HEK293T (cell line): ENCODE data around the gene POFUT2.
"Not testable (repeated sequence)": the region's sequence is repeated elsewhere in the genome, so short reads cannot be mapped to it uniquely, and the experiment has no call there.

Source experiments
- CTCF ChIA-PET: fragments of 350-600 bp; formaldehyde crosslinking; extraction: SDS; loops from one replicate; lab custom pipeline; 2021; ENCODE audit warnings: antibody characterized with exemption, inconsistent platforms; lab: Yijun Ruan, JAX
- POLR2A ChIA-PET: fragments of 350-600 bp; formaldehyde crosslinking; extraction: SDS; loops from one replicate; lab custom pipeline; 2020; ENCODE audit warnings: antibody characterized with exemption, inconsistent platforms; lab: Yijun Ruan, JAX
- DNase-seq: peaks from one replicate; pipeline ENCODE4 v3.0.0; 2012; ENCODE audit warnings: mixed read lengths; ENCODE audit errors: extremely low spot score
- ARNT ChIP-seq: fragments of 450-650 bp; IDR thresholded peaks from 2 replicates; pipeline ENCODE4 v1.6.1; 2017; ENCODE audit warnings: mild to moderate bottlenecking
- BHLHE40 ChIP-seq: fragments of 450-650 bp; IDR thresholded peaks from 2 replicates; pipeline ENCODE4 v1.6.1; 2016; ENCODE audit warnings: mild to moderate bottlenecking, moderate library complexity, borderline replicate concordance
- CTBP1 ChIP-seq: fragments of 450-650 bp; IDR thresholded peaks from 2 replicates; pipeline ENCODE4 v1.6.1; 2016; ENCODE audit warnings: borderline replicate concordance
- ELF4 ChIP-seq: fragments of 450-650 bp; IDR thresholded peaks from 2 replicates; pipeline ENCODE4 v1.6.1; 2017; ENCODE audit warnings: antibody characterized with exemption
- FOXA1 ChIP-seq: fragments of 450-650 bp; IDR thresholded peaks from 2 replicates; pipeline ENCODE4 v1.6.1; 2016; ENCODE audit warnings: mild to moderate bottlenecking
- FOXK2 ChIP-seq: fragments of 450-650 bp; IDR thresholded peaks from 2 replicates; pipeline ENCODE4 v1.6.1; 2016; ENCODE audit warnings: mild to moderate bottlenecking
- FOXM1 ChIP-seq: fragments of 450-650 bp; IDR thresholded peaks from 2 replicates; pipeline ENCODE4 v1.6.1; 2017; ENCODE audit warnings: mild to moderate bottlenecking, borderline replicate concordance
- HDGF ChIP-seq: fragments of 450-650 bp; IDR thresholded peaks from 2 replicates; pipeline ENCODE4 v1.6.1; 2017; ENCODE audit warnings: antibody characterized with exemption, borderline replicate concordance
- L3MBTL2 ChIP-seq: fragments of 450-650 bp; conservative IDR thresholded peaks from 2 replicates; pipeline ENCODE4 v1.6.1; 2016; ENCODE audit warnings: mild to moderate bottlenecking
- LEF1 ChIP-seq: fragments of 450-650 bp; IDR thresholded peaks from 2 replicates; pipeline ENCODE4 v1.6.1; 2017; ENCODE audit warnings: mild to moderate bottlenecking, borderline replicate concordance
- NFRKB ChIP-seq: fragments of 450-650 bp; IDR thresholded peaks from 2 replicates; pipeline ENCODE4 v1.6.1; 2016; ENCODE audit warnings: mild to moderate bottlenecking, moderate library complexity
- SP1 ChIP-seq: fragments of 450-650 bp; IDR thresholded peaks from 2 replicates; pipeline ENCODE4 v1.6.1; 2017
- SUZ12 ChIP-seq: fragments of 450-650 bp; IDR thresholded peaks from 2 replicates; pipeline ENCODE4 v1.6.1; 2016; ENCODE audit warnings: mild to moderate bottlenecking
- TARDBP ChIP-seq: fragments of 450-650 bp; IDR thresholded peaks from 2 replicates; pipeline ENCODE4 v1.6.1; 2016
- ZNF384 ChIP-seq: fragments of 450-650 bp; IDR thresholded peaks from 2 replicates; pipeline ENCODE4 v1.6.1; 2016
- TF ChIP-seq, protein P1 (sequence below): fragments of 450-650 bp; IDR thresholded peaks from 2 replicates; pipeline ENCODE4 v1.6.1; 2016

POFUT2 gene

DNA sequence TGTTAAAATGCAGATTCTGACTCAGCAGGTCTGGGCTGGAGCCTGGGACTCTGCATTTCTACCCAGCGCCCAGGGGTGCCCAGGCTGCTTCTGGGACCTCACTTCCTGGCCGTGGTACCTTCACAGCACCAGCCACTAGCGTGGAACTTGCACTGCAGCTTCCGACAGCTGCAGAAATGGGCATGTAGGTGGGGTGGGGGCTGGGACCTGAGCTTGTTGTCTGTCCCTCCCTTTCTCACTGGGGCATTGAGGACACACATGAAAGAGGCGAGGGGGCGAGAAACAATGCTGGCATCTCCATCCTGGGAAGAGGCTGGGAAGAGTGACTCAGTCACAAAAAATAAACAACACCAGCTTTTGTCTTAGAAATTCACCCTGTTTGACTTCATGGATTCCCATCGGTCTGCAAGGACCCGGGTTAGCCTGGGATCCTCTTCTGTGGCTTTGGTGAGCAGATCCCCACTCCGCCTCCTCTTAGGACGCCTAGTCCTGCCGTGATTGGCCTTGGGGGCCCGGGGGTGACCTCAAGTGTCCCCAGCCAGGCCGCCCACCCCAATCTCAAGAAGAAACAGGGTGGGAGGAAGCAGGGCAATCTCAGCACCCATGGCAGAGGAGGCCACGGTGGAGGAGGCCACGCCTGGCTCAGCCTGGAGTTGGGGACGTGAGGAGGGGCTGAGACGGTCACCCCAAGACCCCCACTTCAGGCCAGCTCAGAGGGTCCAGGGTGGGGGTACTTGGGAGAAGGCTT lies 29.9 kb upstream of the POFUT2 start:
- ChIA-PET POLR2A (interaction anchor here (1.1 kb wide), 1 partner anchor 23 kb away, joined by 3 read pairs; no protein-coding TSS in a partner anchor), CTCF (interaction anchor here (1.0 kb wide), 1 partner anchor 8 kb away, joined by 3 read pairs; no protein-coding TSS in a partner anchor)
- no peak for DNase-seq
- TF ChIP-seq CTBP1 (no peak), FOXM1 (no peak), TARDBP (no peak), LEF1 (no peak), HDGF (no peak), ELF4 (no peak), SP1 (no peak), NFRKB (no peak), FOXA1 (no peak), ZNF384 (no peak), L3MBTL2 (no peak), SUZ12 (no peak)
- TF ChIP-seq, protein P1, sequence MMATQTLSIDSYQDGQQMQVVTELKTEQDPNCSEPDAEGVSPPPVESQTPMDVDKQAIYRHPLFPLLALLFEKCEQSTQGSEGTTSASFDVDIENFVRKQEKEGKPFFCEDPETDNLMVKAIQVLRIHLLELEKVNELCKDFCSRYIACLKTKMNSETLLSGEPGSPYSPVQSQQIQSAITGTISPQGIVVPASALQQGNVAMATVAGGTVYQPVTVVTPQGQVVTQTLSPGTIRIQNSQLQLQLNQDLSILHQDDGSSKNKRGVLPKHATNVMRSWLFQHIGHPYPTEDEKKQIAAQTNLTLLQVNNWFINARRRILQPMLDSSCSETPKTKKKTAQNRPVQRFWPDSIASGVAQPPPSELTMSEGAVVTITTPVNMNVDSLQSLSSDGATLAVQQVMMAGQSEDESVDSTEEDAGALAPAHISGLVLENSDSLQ, result no peak

DNA sequence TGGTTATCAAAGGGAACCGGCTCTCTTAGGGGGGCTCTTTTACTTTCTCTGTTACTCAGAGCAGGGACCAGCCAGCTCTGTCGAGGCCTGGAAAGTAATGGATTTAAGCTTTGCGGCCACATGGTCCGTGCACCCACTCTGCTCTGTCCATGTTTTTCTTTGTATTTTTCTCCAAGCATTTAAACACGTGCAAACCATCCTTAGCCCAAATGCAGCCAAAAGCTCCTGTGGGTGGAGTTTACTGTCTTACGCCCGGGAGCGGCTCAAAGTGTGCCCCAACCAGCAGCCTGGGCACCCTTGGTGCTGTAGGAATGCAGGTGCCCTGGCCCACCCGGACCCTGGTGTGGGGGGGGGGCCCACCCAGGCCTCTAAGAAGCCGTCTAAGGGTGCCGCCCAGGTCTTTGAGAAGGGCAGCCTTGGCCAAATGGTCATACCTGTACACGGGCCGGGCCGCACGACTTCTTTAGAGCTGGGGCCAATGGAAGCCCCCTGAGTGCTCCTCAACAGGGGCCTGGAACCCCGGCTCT lies 29.2 kb upstream of the POFUT2 start:
- TF ChIP-seq SUZ12, result no peak
- no peak for TF ChIP-seq SP1
- no peak for TF ChIP-seq FOXK2
- TF ChIP-seq FOXM1, result no peak
- no peak for TF ChIP-seq BHLHE40
- no peak for TF ChIP-seq ZNF384
- TF ChIP-seq L3MBTL2, result no peak
- TF ChIP-seq FOXA1, result no peak
- TF ChIP-seq, protein P1, result no peak
- no peak for TF ChIP-seq TARDBP
- no peak for TF ChIP-seq NFRKB
- ChIA-PET CTCF (no interaction called here), POLR2A (interaction anchor here (1.1 kb wide), 1 partner anchor 22 kb away, joined by 3 read pairs; no protein-coding TSS in a partner anchor)
- DNase-seq, result no peak

DNA sequence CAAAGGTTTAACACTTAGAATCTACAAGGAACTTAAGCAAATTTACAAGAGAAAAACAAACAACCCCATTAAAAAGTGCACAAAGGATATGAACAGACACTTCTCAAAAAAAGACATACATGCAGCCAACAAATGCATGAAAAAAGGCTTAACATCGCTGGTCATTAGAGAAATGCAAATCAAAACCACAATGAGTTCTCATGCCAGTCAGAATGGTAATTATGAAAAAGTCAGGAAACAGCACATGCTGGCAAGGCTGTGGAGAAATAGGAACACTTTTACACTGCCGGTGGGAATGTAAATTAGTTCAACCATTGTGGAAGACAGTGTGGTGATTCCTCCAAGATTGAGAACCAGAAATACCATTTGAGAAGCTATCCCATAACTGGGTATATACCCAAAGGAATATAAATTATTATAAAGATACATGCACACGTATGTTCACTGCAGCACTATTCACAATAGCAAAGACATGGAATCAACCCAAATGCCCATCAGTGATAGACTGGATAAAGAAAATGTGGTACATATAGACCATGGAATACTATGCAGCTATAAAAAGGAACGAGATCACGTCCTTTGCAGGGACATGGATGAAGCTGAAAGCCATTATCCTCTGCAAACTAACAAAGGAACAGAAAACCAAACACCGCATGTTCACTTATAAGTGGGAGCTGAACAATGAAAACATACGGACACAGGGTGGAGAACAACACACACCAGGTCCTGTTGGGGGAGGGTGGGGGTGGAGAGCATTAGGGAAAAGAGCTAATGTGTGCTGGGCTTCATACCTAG lies 28.2 kb upstream of the POFUT2 start:
- CTCF ChIA-PET, POLR2A ChIA-PET, DNase-seq: not testable (repeated sequence)

DNA sequence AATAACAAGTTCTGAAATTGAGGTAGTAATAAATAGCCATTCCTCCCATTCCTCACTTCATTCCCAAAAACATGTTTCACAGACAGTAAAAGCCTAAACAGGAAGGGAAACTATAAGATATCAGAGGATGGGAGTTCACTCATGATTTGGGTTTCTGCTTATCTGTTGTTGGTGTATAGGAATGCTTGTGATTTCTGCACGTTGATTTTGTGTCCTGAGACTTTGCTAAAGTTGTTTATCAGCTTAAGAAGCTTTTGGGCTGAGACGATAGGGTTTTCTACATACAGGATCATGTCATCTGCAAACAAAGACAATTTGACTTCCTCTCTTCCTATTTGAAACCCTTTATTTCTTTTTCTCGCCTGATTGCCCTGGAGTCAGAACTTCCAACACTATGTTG lies 26.0 kb upstream of the POFUT2 start:
- ChIA-PET CTCF (no interaction called here), POLR2A (no interaction called here)
- TF ChIP-seq HDGF, result no peak
- TF ChIP-seq, protein P1, result no peak
- TF ChIP-seq SP1, result no peak
- TF ChIP-seq NFRKB, result no peak
- no peak for TF ChIP-seq SUZ12
- no peak for TF ChIP-seq ELF4
- no peak for TF ChIP-seq FOXM1
- TF ChIP-seq LEF1, result no peak
- TF ChIP-seq CTBP1, result no peak
- no peak for TF ChIP-seq TARDBP
- no peak for TF ChIP-seq ZNF384
- no peak for TF ChIP-seq ARNT
- no peak for TF ChIP-seq BHLHE40
- no peak for TF ChIP-seq L3MBTL2
- no peak for TF ChIP-seq FOXK2
- no peak for TF ChIP-seq FOXA1
- no peak for DNase-seq

DNA sequence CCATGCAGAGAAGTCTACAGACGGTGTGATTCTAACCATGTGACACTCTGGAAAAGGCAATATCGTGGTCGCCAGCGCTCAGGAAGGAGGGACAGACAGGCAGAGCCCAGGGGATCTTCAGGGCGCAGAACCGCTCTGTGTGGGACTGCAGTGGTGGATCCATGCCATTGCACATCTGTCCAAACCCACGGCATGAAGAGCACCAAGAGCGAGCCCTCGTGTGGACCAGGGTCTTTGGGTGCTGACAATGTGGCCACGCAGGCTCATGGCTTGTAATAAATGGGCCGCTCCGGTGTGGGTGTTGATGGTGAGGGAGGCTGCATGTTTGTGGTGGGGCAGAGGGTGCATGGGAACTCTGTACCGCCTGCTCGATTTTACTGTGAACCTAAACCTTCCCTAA lies 25.3 kb upstream of the POFUT2 start:
- CTCF ChIA-PET, result no interaction called here
- no peak for DNase-seq
- TF ChIP-seq L3MBTL2 (no peak), TARDBP (no peak)
- POLR2A ChIA-PET, result no interaction called here

DNA sequence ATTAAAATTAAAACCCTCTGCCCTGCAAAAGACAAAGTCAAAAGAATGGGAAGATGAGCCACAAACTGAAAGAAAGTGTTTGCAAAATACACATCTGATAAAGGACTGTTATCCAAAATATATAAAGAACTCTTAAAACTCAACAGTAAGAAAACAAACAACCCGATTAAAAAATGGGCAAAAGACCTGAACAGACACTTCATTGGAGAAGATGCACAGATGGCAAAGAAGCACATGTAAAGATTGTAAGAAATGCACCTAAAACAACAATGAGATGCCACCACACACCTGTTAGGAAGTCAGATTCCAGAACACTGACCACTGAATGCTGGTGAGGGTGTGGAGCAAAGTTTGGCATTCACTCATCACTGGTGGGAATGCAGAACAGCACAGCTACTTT lies 24.6 kb upstream of the POFUT2 start:
- ChIA-PET CTCF (no interaction called here), POLR2A (no interaction called here)
- no peak for DNase-seq

More for the DNA sequence above, 24.6 kb upstream of the POFUT2 start:
- TF ChIP-seq BHLHE40 (no peak), SUZ12 (no peak), LEF1 (no peak), NFRKB (no peak), HDGF (no peak), FOXM1 (no peak), TARDBP (no peak), SP1 (no peak), ZNF384 (no peak), FOXA1 (no peak)
